ENCODE results near the gene ADARB2.

GRCh38 chr10:1644191-1644711 lies 93.1 kb downstream of the ADARB2 start:
- TF ChIP-seq EP300 (IDR thresholded peaks at IDR 0.05) = no peak
- no peak for TF ChIP-seq CTCF (IDR thresholded peaks at IDR 0.05)
- no peak for TF ChIP-seq POLR2AphosphoS5 (IDR thresholded peaks at IDR 0.05)
